Effector memory CD4-positive, alpha-beta T cell (primary cell): Measurements from ENCODE around the gene RSPO4.

ENCODE experiments used
- DNase-seq, 3 donors: peaks; one replicate each; pipeline ENCODE4 v3.0.0-alpha.2; 2020
- H3K27ac ChIP-seq: 2 replicates; pipeline ENCODE4 v1.7.0; 2013; ENCODE audit warnings: mild to moderate bottlenecking, low read length, moderate library complexity; ENCODE audit not compliant: insufficient read depth, poor library complexity, severe bottlenecking
- H3K27me3 ChIP-seq: replicated peaks from 2 replicates; pipeline ENCODE4 v1.7.0; 2013; ENCODE audit warnings: mild to moderate bottlenecking, low read length; ENCODE audit not compliant: insufficient read depth, control insufficient read depth, poor library complexity, severe bottlenecking
- H3K36me3 ChIP-seq: 2 replicates; pipeline ENCODE4 v1.7.0; 2013; ENCODE audit warnings: mild to moderate bottlenecking, low read length, moderate library complexity; ENCODE audit not compliant: control insufficient read depth, insufficient read depth
- H3K4me1 ChIP-seq: 2 replicates; pipeline ENCODE4 v1.7.0; 2013; ENCODE audit warnings: low read length, mild to moderate bottlenecking; ENCODE audit not compliant: control insufficient read depth, insufficient read depth, poor library complexity, severe bottlenecking
- H3K4me3 ChIP-seq: 2 replicates; pipeline ENCODE4 v1.7.0; 2013; ENCODE audit warnings: low read length, low read depth, mild to moderate bottlenecking; ENCODE audit not compliant: insufficient read depth, poor library complexity, severe bottlenecking
- H3K9me3 ChIP-seq: 2 replicates; pipeline ENCODE4 v1.7.0; 2013; ENCODE audit warnings: mild to moderate bottlenecking, low read length, moderate library complexity; ENCODE audit not compliant: control insufficient read depth

RSPO4 gene

GRCh38 chr20:958936-959815 is 42.9 kb downstream of the RSPO4 start:
- Histone ChIP-seq H3K9me3 (no peaks in the 10 kb centered on the region), H3K36me3 (no peaks in the 10 kb centered on the region), H3K4me3 (no peak overlapping the region), H3K4me1 (no peaks in the 10 kb centered on the region), H3K27ac (no peak overlapping the region), H3K27me3 (peaks cover 7% of the 10 kb centered on the region)
- no peak for DNase-seq

- no peak overlapping the region for H3K27ac ChIP-seq
- DNase-seq, result no peak
- no peak overlapping the region for H3K4me3 ChIP-seq
- H3K36me3 ChIP-seq, result no peaks in the 10 kb centered on the region
- peaks cover 10% of the 10 kb centered on the region for H3K27me3 ChIP-seq
- H3K4me1 ChIP-seq, result no peaks in the 10 kb centered on the region
- no peaks in the 10 kb centered on the region for H3K9me3 ChIP-seq
These were observed 44.6 kb downstream of the RSPO4 start for GRCh38 chr20:957544-957943.

- DNase-seq, result peak; percentile 46 to 59 (median 50)
- H3K27ac ChIP-seq, result no peak overlapping the region
- no peaks in the 10 kb centered on the region for H3K9me3 ChIP-seq
- H3K27me3 ChIP-seq, result peaks cover 10% of the 10 kb centered on the region
- H3K4me3 ChIP-seq, result no peak overlapping the region
- H3K4me1 ChIP-seq, result no peaks in the 10 kb centered on the region
- H3K36me3 ChIP-seq, result no peaks in the 10 kb centered on the region
These were observed 45.7 kb downstream of the RSPO4 start for GRCh38 chr20:956330-956951.

GRCh38 chr20:955656-956055 is 46.5 kb downstream of the RSPO4 start:
- Histone ChIP-seq H3K27me3 (peaks cover 6% of the 10 kb centered on the region), H3K9me3 (no peaks in the 10 kb centered on the region), H3K4me1 (no peaks in the 10 kb centered on the region), H3K4me3 (no peak overlapping the region), H3K27ac (no peak overlapping the region), H3K36me3 (no peaks in the 10 kb centered on the region)
- DNase-seq, result no peak

GRCh38 chr20:955111-955510 is 47.0 kb downstream of the RSPO4 start:
- H3K9me3 ChIP-seq, result no peaks in the 10 kb centered on the region
- no peak for DNase-seq
- H3K4me3 ChIP-seq, result no peak overlapping the region
- H3K27me3 ChIP-seq, result peaks cover 6% of the 10 kb centered on the region
- no peaks in the 10 kb centered on the region for H3K4me1 ChIP-seq
- H3K36me3 ChIP-seq, result no peaks in the 10 kb centered on the region
- H3K27ac ChIP-seq, result no peak overlapping the region

DNA sequence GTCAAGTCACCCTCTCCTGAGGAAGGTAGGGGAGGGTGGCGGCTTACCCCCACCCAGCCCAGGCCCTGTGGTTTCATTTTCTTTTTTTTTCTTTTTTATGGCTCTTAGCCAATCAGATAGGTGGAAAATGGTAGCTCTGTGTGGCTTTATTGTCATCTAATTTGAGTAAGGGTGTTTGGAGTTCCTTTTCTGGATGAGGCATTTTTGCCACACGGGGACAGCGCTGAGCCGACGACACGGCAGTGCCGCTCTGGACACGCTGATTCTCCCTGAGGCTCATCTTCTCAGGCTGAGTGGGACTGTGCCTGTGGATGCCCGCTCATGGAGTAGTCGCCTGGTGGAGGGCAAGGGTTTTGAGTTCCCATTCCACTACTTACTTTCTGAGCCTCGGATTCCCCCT is 48.4 kb downstream of the RSPO4 start:
- Histone ChIP-seq H3K4me3 (no peak overlapping the region), H3K27ac (no peak overlapping the region), H3K4me1 (no peaks in the 10 kb centered on the region), H3K36me3 (no peaks in the 10 kb centered on the region), H3K27me3 (peaks cover 6% of the 10 kb centered on the region), H3K9me3 (no peaks in the 10 kb centered on the region)
- no peak for DNase-seq

DNA sequence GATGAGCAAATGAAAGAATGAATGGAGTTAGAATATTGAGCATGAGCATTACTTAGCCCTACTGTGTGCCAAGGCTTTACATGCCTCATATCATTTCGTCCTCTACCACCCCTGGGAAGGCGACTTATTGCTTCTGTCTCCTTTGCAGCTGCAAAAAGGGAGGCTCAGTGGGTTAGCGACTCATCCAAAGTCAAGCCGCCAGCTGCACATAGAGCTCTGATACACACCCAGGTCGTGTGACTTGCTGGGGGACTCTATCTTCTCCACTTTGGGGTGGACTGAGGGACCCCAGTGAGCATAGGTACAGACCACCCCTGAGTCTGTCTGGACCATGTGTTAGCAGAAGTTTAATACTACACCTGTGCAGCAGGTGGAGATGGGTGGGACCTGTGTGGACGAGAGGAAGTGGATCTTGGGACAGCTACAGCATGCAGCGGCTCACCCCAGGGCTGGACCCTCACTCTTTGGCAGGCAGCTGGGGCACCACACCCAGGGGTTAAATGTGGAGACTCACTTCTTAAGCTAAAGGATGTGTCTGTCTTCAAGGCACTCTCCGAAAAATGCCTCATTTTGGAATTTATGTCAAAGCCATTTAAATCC is 49.8 kb downstream of the RSPO4 start:
- no peak overlapping the region for H3K27ac ChIP-seq
- no peak for DNase-seq
- peaks cover 6% of the 10 kb centered on the region for H3K27me3 ChIP-seq
- no peaks in the 10 kb centered on the region for H3K9me3 ChIP-seq
- no peaks in the 10 kb centered on the region for H3K4me1 ChIP-seq
- H3K4me3 ChIP-seq, result no peak overlapping the region
- H3K36me3 ChIP-seq, result no peaks in the 10 kb centered on the region

DNA sequence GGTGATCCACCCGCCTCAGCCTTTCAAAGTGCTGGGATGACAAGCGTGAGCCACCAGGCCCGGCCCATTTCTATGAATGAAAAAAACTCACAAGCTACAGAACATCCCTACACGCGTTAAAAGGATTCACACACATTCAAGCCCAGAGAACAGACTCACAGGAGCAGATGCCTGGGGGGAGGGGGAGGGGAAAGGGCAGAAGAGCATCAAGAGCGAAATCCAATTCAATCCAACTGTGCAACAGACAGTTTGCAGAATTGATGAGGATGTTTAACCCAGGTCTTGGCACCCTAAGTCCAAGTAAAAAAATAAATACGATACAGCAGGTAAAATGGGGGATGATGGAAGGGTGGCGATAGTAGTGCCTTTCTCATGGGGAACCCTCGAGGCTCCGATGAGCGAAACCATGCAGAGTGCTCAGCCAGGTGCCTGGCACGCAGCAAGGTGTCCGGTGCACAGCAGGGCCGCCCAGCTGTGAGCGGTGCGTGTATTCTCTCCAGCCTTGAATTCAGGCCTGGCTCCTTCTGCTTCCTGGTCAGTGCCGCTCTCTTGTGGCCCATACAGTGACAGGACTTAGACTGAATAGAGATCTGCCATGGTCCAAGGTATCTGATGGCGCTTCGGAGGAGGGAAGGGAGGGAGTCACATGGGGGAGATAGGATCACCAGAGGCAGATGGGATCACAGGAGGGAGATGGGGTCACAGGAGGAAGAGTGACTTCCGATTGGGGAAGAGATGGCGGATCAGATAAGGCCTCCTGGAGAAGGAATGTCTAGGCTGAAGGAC is 50.5 kb downstream of the RSPO4 start:
- H3K9me3 ChIP-seq, result no peaks in the 10 kb centered on the region
- no peak overlapping the region for H3K27ac ChIP-seq
- H3K4me1 ChIP-seq, result no peaks in the 10 kb centered on the region
- H3K36me3 ChIP-seq, result no peaks in the 10 kb centered on the region
- H3K27me3 ChIP-seq, result peaks cover 5% of the 10 kb centered on the region
- no peak for DNase-seq
- H3K4me3 ChIP-seq, result no peak overlapping the region

DNA sequence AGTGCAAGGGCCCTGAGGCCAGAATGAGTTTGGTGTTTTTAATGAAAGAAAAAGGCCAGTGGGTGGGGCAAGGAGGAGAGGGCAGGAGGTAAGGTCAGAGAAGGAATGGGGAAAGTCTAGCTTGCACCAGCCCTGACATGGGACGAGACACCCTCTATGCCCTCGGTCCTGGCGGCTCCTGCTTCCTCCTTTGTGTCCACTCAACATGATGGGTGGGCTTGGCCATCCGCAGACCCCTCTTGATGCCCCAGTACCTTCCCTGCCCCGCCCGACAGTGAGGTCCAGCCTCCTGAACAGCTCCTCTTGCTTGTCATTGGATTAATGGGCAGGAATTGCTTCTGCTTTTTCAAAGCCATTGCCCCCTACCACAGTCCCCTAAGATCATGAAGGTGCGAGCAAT is 52.4 kb downstream of the RSPO4 start:
- no peaks in the 10 kb centered on the region for H3K4me1 ChIP-seq
- H3K27ac ChIP-seq, result no peak overlapping the region
- H3K4me3 ChIP-seq, result no peak overlapping the region
- peaks cover 3% of the 10 kb centered on the region for H3K27me3 ChIP-seq
- no peak for DNase-seq
- no peaks in the 10 kb centered on the region for H3K36me3 ChIP-seq
- no peaks in the 10 kb centered on the region for H3K9me3 ChIP-seq
